MM.1S (cell line): ENCODE results near the gene PXN.

Source experiments
- DNase-seq: peaks from one replicate; pipeline ENCODE4 v3.0.0-alpha.2; 2015
- H2AFZ ChIP-seq: fragments of 300-600 bp; sonication (generic); 2 replicates; pipeline ENCODE4 v1.6.0; 2016; ENCODE audit warnings: antibody characterized with exemption, low read length
- H3F3A ChIP-seq: fragments of 300-600 bp; sonication (generic); 2 replicates; pipeline ENCODE4 v1.6.1; 2016; ENCODE audit warnings: mild to moderate bottlenecking, antibody characterized with exemption, low read length, moderate library complexity, mixed read lengths; ENCODE audit not compliant: insufficient read depth
- H3K27ac ChIP-seq: fragments of 300-600 bp; sonication (generic); 2 replicates; pipeline ENCODE4 v1.5.1; 2016; ENCODE audit warnings: mild to moderate bottlenecking, low read length
- H3K27me3 ChIP-seq: fragments of 300-600 bp; sonication (generic); replicated peaks from 2 replicates; pipeline ENCODE4 v1.6.0; 2016; ENCODE audit warnings: low read length; ENCODE audit not compliant: insufficient read depth
- H3K36me3 ChIP-seq: fragments of 300-600 bp; sonication (generic); replicated peaks from 2 replicates; pipeline ENCODE4 v1.6.1; 2016; ENCODE audit warnings: mild to moderate bottlenecking, low read length, mixed read lengths; ENCODE audit not compliant: insufficient read depth
- H3K4me1 ChIP-seq: fragments of 300-600 bp; sonication (generic); 2 replicates; pipeline ENCODE4 v1.6.1; 2016; ENCODE audit warnings: low read length, mixed read lengths
- H3K4me2 ChIP-seq: fragments of 300-600 bp; sonication (generic); 2 replicates; pipeline ENCODE4 v1.6.0; 2016; ENCODE audit warnings: low read depth, low read length
- H3K4me3 ChIP-seq: fragments of 300-600 bp; sonication (generic); 2 replicates; pipeline ENCODE4 v1.5.1; 2016; ENCODE audit warnings: low read length, mixed read lengths
- H3K79me2 ChIP-seq: fragments of 300-600 bp; sonication (generic); 2 replicates; pipeline ENCODE4 v1.6.1; 2016; ENCODE audit warnings: mixed run types, low read length, mixed read lengths
- H3K9ac ChIP-seq: fragments of 300-600 bp; sonication (generic); 2 replicates; pipeline ENCODE4 v1.6.1; 2016; ENCODE audit warnings: low read length, mixed read lengths
- H3K9me2 ChIP-seq: fragments of 300-600 bp; sonication (generic); replicated peaks from 2 replicates; pipeline ENCODE4 v1.6.1; 2016; ENCODE audit warnings: mild to moderate bottlenecking, low read length, mixed read lengths; ENCODE audit not compliant: insufficient read depth
- H3K9me3 ChIP-seq: fragments of 300-600 bp; sonication (generic); replicated peaks from 2 replicates; pipeline ENCODE4 v1.6.1; 2016; ENCODE audit warnings: mild to moderate bottlenecking, low read length, mixed read lengths; ENCODE audit not compliant: insufficient read depth
- H4K20me1 ChIP-seq: fragments of 300-600 bp; sonication (generic); 2 replicates; pipeline ENCODE4 v1.6.1; 2016; ENCODE audit warnings: mild to moderate bottlenecking, low read length, moderate library complexity, mixed read lengths; ENCODE audit not compliant: insufficient read depth
- CTCF ChIP-seq: fragments of 300-600 bp; sonication (generic); IDR thresholded peaks from 2 replicates; pipeline ENCODE4 v1.5.1; 2016; ENCODE audit warnings: antibody characterized with exemption, low read length, mixed read lengths
- EZH2 ChIP-seq: fragments of 300-600 bp; sonication (generic); optimal IDR thresholded peaks from 2 replicates; pipeline ENCODE3; 2017; ENCODE audit warnings: low read depth, mild to moderate bottlenecking, antibody characterized with exemption, low read length, mixed read lengths
- EZH2phosphoT487 ChIP-seq: fragments of 300-600 bp; sonication (generic); IDR thresholded peaks from 2 replicates; pipeline ENCODE4 v1.6.1; 2018; ENCODE audit warnings: antibody characterized with exemption, low read length

The PXN gene

GRCh38 chr12:120235369-120236323 lies 29.9 kb downstream of the PXN start:
- no peak overlapping the region for H3K9ac ChIP-seq
- TF ChIP-seq CTCF = no peak
- TF ChIP-seq EZH2 = no peak
- TF ChIP-seq EZH2phosphoT487 = no peak
- H3F3A ChIP-seq = no peaks in the 10 kb centered on the region
- no peaks in the 10 kb centered on the region for H3K4me1 ChIP-seq
- no peak overlapping the region for H2AFZ ChIP-seq
- H3K36me3 ChIP-seq = no peaks in the 10 kb centered on the region
- H4K20me1 ChIP-seq = no peaks in the 10 kb centered on the region
- no peak overlapping the region for H3K27ac ChIP-seq
- no peak overlapping the region for H3K4me2 ChIP-seq
- H3K9me3 ChIP-seq = no peaks in the 10 kb centered on the region
- no peak for DNase-seq
- H3K4me3 ChIP-seq = no peak overlapping the region
- H3K27me3 ChIP-seq = no peaks in the 10 kb centered on the region
- no peaks in the 10 kb centered on the region for H3K79me2 ChIP-seq
- no peaks in the 10 kb centered on the region for H3K9me2 ChIP-seq

DNA sequence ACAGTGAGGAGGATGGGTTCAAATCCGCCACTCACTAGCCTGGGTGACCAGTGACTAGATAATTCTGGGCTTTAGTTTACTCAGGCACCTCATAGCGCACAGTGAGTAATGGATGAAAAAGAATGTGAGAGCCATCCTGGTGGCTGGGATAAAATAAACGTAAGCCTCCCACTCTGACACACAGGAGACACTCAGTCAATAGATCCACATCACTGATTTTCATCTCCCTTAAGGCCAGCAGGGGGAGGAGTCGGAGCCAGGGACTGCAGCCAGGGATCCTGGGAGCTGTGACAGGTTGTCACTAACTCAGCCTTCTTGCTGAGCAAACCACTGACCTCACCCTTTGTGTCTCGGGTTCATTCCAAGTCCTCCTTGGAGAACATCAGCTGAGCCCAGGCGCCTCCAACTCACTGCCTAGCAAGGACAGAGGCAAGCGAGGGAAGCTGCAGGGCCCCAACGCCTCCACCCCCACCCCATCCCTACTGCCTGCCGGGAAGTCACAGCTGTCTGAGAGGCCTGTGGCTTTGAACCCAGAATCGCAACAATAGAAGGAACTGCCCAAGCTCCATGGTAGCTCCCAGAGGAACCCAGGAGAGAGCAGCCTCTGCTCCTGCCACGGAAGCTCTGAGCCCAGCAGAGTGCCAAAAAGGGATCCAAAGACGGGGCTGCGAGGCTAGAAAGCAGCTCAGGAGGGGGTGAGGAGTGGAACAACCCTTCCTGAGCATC lies 30.7 kb downstream of the PXN start:
- TF ChIP-seq EZH2 (no peak), CTCF (no peak), EZH2phosphoT487 (no peak)
- no peaks in the 10 kb centered on the region for H3K4me1 ChIP-seq
- no peak overlapping the region for H3K27ac ChIP-seq

DNA sequence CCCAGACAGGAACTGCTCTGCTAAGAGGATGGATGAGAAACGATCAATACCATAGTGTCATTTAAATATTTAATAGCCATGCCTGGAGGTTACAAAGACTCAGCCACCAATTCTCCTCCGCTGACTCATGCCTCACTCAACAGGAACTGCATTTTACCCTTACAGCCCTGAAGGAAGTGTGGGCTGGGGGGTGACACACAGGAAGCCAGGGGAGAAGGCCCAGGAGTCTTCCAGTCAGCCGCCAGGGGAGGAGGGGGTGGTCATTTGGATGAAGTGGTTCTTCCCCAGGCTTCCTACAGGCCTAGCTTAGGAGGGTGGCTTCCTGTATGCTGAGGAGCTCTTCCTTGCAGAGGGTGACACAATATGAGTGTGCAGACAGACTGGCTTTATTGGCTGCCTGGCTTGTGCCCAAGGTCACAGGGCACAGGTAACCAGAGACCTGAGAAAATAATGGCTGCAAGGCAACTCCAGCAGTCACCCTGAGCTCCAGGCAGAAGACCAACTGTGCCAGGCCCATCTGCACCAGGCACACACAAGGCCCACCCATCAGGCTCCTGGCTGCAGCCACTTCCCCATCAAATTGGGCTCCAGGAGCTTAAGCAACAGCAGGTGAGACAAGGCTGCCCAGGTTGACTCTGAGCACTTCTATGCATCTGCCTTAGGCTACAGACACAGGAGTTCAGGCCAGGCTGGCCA lies 34.1 kb downstream of the PXN start:
- no peak for DNase-seq
- H2AFZ ChIP-seq = no peak overlapping the region
- H3K9ac ChIP-seq = no peak overlapping the region
- no peaks in the 10 kb centered on the region for H3K36me3 ChIP-seq
- peaks cover 1% of the 10 kb centered on the region; the same call in 1 of the 2 replicates for H3K4me1 ChIP-seq
- H3K27me3 ChIP-seq = no peaks in the 10 kb centered on the region
- H3K79me2 ChIP-seq = no peaks in the 10 kb centered on the region
- no peak overlapping the region for H3K4me3 ChIP-seq
- H3K4me2 ChIP-seq = no peak overlapping the region
- H3K27ac ChIP-seq = no peak overlapping the region
- H3F3A ChIP-seq = peaks cover 3% of the 10 kb centered on the region; the same call in 1 of the 2 replicates
- H3K9me3 ChIP-seq = no peaks in the 10 kb centered on the region
- no peaks in the 10 kb centered on the region for H3K9me2 ChIP-seq
- TF ChIP-seq EZH2 (no peak), CTCF (no peak), EZH2phosphoT487 (no peak)
- no peaks in the 10 kb centered on the region for H4K20me1 ChIP-seq

More for the DNA sequence above, 30.7 kb downstream of the PXN start:
- H3K79me2 ChIP-seq = no peaks in the 10 kb centered on the region
- DNase-seq = no peak
- H3K9ac ChIP-seq = no peak overlapping the region
- no peak overlapping the region for H3K4me2 ChIP-seq
- no peaks in the 10 kb centered on the region for H3F3A ChIP-seq
- no peaks in the 10 kb centered on the region for H3K9me3 ChIP-seq
- no peaks in the 10 kb centered on the region for H4K20me1 ChIP-seq
- H3K4me3 ChIP-seq = no peak overlapping the region
- H3K9me2 ChIP-seq = no peaks in the 10 kb centered on the region
- H3K36me3 ChIP-seq = no peaks in the 10 kb centered on the region
- no peak overlapping the region for H2AFZ ChIP-seq
- H3K27me3 ChIP-seq = no peaks in the 10 kb centered on the region
